Heart left ventricle (tissue), 13 donors: ENCODE data around the gene EMC7.

Experiments used
- POLR2A ChIP-seq, 2 donors: fragments of 450-650 bp; IDR thresholded peaks; one replicate each; pipeline ENCODE4 v1.6.1; 2017; ENCODE audit warnings: antibody characterized with exemption in 2 of 2, mild to moderate bottlenecking in 2 of 2, moderate library complexity in 2 of 2
- TF ChIP-seq, protein P1 (sequence below), 12 donors: fragments of 200-600 bp; sonication (generic) in 4 of 12; IDR thresholded peaks; one replicate each; pipeline versions ENCODE4 v1.5.0 to v1.8.0; 2018 to 2022; ENCODE audit warnings: antibody characterized with exemption in 12 of 12, mild to moderate bottlenecking in 5 of 12
- donor health status: ischemic (EF 13 %, LVEDD 7.1; RV severe dilation, severe dysfunction).
- donor health status: DM: no; HTN: yes; CAD: no.
- donor health status: DM: no; HTN: no; CAD: no.
- donor health status: ischemic (EF 25% LVEDD 6.9; RV normal size, moderate dysfunction).
- donor health status: ischemic (EF 25% LVEDD 5.7; RV mildly dilated, moderate dysfunction).
- donor health status: ischemic (EF 35%, LVEDD 5.7; RV mildly dilated, moderate dysfunction).
- donor health status: nonischemic (EF 11% LVEDD 7.7; RV severe dilation, severe dysfunction).
- donor health status: DM: yes; HTN: yes; CAD: no.
- donor health status: PGD.
- donor health status: ischemic (EF 29% LVEDD 5.4; RV normal size, mild dysfunction).
- donor health status: nonischemic (EF 23%, LVEDD 6.1; RV moderate dilation, normal function).

DNA sequence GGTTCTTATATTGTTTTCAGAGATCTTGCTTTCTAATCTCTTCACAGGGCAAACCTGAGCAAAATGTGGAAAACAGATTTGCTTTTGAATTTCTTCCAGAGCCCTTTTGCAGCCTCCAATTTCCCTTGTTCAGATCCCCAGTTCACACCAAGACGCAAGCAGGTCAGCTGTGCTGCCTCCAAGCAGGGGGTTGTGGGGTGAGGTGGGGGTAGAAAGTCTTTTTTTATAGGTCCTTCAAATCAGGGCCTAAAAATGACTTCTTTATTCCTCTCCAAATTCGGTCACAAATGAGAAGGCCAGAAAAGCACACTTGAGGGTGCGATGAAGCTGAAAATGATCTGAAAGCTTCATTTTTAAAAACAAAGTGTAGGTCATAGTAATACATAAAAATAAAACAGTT lies 36.4 kb downstream of the EMC7 start:
- TF ChIP-seq, protein P1, sequence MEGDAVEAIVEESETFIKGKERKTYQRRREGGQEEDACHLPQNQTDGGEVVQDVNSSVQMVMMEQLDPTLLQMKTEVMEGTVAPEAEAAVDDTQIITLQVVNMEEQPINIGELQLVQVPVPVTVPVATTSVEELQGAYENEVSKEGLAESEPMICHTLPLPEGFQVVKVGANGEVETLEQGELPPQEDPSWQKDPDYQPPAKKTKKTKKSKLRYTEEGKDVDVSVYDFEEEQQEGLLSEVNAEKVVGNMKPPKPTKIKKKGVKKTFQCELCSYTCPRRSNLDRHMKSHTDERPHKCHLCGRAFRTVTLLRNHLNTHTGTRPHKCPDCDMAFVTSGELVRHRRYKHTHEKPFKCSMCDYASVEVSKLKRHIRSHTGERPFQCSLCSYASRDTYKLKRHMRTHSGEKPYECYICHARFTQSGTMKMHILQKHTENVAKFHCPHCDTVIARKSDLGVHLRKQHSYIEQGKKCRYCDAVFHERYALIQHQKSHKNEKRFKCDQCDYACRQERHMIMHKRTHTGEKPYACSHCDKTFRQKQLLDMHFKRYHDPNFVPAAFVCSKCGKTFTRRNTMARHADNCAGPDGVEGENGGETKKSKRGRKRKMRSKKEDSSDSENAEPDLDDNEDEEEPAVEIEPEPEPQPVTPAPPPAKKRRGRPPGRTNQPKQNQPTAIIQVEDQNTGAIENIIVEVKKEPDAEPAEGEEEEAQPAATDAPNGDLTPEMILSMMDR (IDR thresholded peaks at IDR 0.05): no peak
- no peak for TF ChIP-seq POLR2A (IDR thresholded peaks at IDR 0.05)
